Keratinocyte (primary cell): Measurements from ENCODE around the gene ADARB2. TPM values are rescaled to one million over a fixed set of nuclear protein-coding genes. Genes with fewer than 3 reads are reported as not detected.

Experiments used
- DNase-seq: peaks from one replicate; pipeline ENCODE4 v3.0.0-alpha.2; 2011; ENCODE audit warnings: low read depth, missing footprints, low spot score
- FAIRE-seq: peaks from 2 replicates; lab custom pipeline; 2011; peaks lifted over from hg19 to GRCh38; lab: Jason Lieb, UNC
- H2AFZ ChIP-seq: 2 replicates; pipeline ENCODE4 v1.6.0; 2012; ENCODE audit warnings: low read length, control low read depth, inconsistent platforms; ENCODE audit not compliant: control insufficient read depth
- H3K27ac ChIP-seq: 2 replicates; pipeline ENCODE4 v1.5.1; 2011; ENCODE audit warnings: low read length; ENCODE audit not compliant: control insufficient read depth, insufficient read depth
- H3K27me3 ChIP-seq: 3 replicates; pipeline ENCODE4 v1.6.0; 2011; ENCODE audit warnings: low read length; ENCODE audit not compliant: control insufficient read depth, insufficient read depth; ENCODE audit errors: extremely low read depth
- H3K36me3 ChIP-seq, 2 experiments: 2 replicates in 1 of 2; 3 replicates in 1 of 2; pipeline ENCODE4 v1.5.1; 2011; ENCODE audit warnings: low read length in 2 of 2, mild to moderate bottlenecking in 1 of 2; ENCODE audit not compliant: control insufficient read depth in 2 of 2, insufficient read depth in 2 of 2; ENCODE audit errors: extremely low read depth in 1 of 2
- H3K4me1 ChIP-seq: 3 replicates; pipeline ENCODE4 v1.5.1; 2011; ENCODE audit warnings: low read length; ENCODE audit not compliant: control insufficient read depth, insufficient read depth; ENCODE audit errors: extremely low read depth
- H3K4me2 ChIP-seq: 3 replicates; pipeline ENCODE4 v1.6.0; 2011; ENCODE audit warnings: low read depth, low read length; ENCODE audit not compliant: control insufficient read depth, insufficient read depth; ENCODE audit errors: extremely low read depth
- H3K4me3 ChIP-seq, 3 experiments: fragments of 200-600 bp in 1 of 3; sonication (generic) in 1 of 3; 2 replicates in 2 of 3; 3 replicates in 1 of 3; pipeline ENCODE4 v1.5.1; 2011 to 2016; ENCODE audit warnings: low read length in 3 of 3, mild to moderate bottlenecking in 3 of 3, control low read depth in 2 of 3, inconsistent platforms in 1 of 3, low read depth in 1 of 3, mixed read lengths in 1 of 3, mixed run types in 1 of 3, moderate library complexity in 1 of 3; ENCODE audit not compliant: control insufficient read depth in 2 of 3, insufficient read depth in 2 of 3; ENCODE audit errors: extremely low read depth in 1 of 3
- H3K79me2 ChIP-seq: 2 replicates; pipeline ENCODE4 v1.6.0; 2012; ENCODE audit warnings: low read length; ENCODE audit not compliant: control insufficient read depth, insufficient read depth
- H3K9ac ChIP-seq: 3 replicates; pipeline ENCODE4 v1.6.0; 2011; ENCODE audit warnings: low read length; ENCODE audit not compliant: control insufficient read depth, insufficient read depth; ENCODE audit errors: extremely low read depth
- H3K9me1 ChIP-seq: 3 replicates; pipeline ENCODE4 v1.6.0; 2011; ENCODE audit warnings: low read length; ENCODE audit not compliant: control insufficient read depth, insufficient read depth; ENCODE audit errors: extremely low read depth
- H3K9me3 ChIP-seq: 2 replicates; pipeline ENCODE4 v1.5.1; 2012; ENCODE audit warnings: low read depth, low read length; ENCODE audit not compliant: control insufficient read depth
- H4K20me1 ChIP-seq: 3 replicates; pipeline ENCODE4 v1.6.0; 2011; ENCODE audit warnings: low read length; ENCODE audit not compliant: control insufficient read depth, insufficient read depth; ENCODE audit errors: extremely low read depth
- EZH2 ChIP-seq: IDR thresholded peaks from one replicate; pipeline ENCODE4 v1.6.1; 2012; ENCODE audit warnings: inconsistent platforms, mild to moderate bottlenecking, low read length, moderate library complexity
- dilution Hi-C: fragments of 300-500 bp; cut with MboI; formaldehyde crosslinking; loops from one replicate; pipeline ENCODE4 v1.7.0; 2020; ENCODE audit warnings: low sequenced_read_pairs; ENCODE audit not compliant: extremely low pct_ligation_motif_present
- polyA plus RNA-seq, 5 experiments: library from polyadenylated mRNA; depleted of rRNA in 3 of 5; stranded (reverse) in 3 of 5; stranded (forward) in 1 of 5; unstranded in 1 of 5; fragments of >200 nt; gene quantifications; 1 replicate in 1 of 5; 2 replicates in 3 of 5; 3 replicates in 1 of 5; pipeline versions ENCODE4 v1.2.1 to v1.2.3, GENCODE V29; 2011 to 2012; ENCODE audit warnings: missing spikeins in 2 of 5, low read depth in 1 of 5, low replicate concordance in 1 of 5
- TF ChIP-seq, protein P1 (sequence below), 3 experiments: IDR thresholded peaks in 1 of 3; conservative IDR thresholded peaks in 1 of 3; optimal IDR thresholded peaks in 1 of 3; 2 replicates in 2 of 3; 3 replicates in 1 of 3; pipeline versions ENCODE3 to v1.5.1; 2011; ENCODE audit warnings: low read length in 3 of 3, mild to moderate bottlenecking in 3 of 3, moderate library complexity in 2 of 3, control low read depth in 1 of 3, inconsistent platforms in 1 of 3; ENCODE audit not compliant: insufficient read depth in 2 of 3; ENCODE audit errors: extremely low read depth in 1 of 3

ADARB2 gene
- polyA plus RNA-seq, 1 donor (not counting 4 experiments of a cell fraction or from before 2014, with no cell fraction given): not detected

DNA sequence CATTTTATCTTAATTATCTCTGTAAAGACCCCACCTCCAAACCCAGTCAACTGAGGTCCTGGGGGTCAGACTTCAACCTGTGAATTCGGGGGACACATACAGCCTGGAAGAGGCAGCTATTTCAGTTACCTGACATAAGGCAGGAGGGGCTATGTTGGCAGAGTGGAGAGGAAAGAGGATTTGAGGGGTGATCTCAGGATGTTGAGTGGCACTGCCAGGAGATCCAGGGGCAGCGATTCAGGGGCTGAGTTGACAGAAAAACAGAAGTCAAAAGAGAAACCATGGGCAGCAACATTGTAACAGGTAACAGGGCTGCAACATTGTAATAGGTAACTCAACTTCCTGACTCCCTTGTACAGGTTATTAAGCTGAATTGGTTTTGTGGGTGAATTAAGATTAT is 162.6 kb downstream of the ADARB2 start:
- DNase-seq (no peak), FAIRE-seq (no peak)
- Histone ChIP-seq H3K4me1 (no peaks in the 10 kb centered on the region), H3K4me3 (no peak overlapping the region), H3K27me3 (no peaks in the 10 kb centered on the region), H3K9ac (no peak overlapping the region), H3K9me1 (no peaks in the 10 kb centered on the region), H3K4me2 (no peak overlapping the region), H3K79me2 (no peaks in the 10 kb centered on the region), H3K36me3 (no peaks in the 10 kb centered on the region), H3K27ac (no peak overlapping the region), H4K20me1 (no peaks in the 10 kb centered on the region), H2AFZ (no peak overlapping the region), H3K9me3 (peaks cover 11% of the 10 kb centered on the region)
- dilution Hi-C loops: no loop called here
- TF ChIP-seq EZH2: no peak
- TF ChIP-seq, protein P1, sequence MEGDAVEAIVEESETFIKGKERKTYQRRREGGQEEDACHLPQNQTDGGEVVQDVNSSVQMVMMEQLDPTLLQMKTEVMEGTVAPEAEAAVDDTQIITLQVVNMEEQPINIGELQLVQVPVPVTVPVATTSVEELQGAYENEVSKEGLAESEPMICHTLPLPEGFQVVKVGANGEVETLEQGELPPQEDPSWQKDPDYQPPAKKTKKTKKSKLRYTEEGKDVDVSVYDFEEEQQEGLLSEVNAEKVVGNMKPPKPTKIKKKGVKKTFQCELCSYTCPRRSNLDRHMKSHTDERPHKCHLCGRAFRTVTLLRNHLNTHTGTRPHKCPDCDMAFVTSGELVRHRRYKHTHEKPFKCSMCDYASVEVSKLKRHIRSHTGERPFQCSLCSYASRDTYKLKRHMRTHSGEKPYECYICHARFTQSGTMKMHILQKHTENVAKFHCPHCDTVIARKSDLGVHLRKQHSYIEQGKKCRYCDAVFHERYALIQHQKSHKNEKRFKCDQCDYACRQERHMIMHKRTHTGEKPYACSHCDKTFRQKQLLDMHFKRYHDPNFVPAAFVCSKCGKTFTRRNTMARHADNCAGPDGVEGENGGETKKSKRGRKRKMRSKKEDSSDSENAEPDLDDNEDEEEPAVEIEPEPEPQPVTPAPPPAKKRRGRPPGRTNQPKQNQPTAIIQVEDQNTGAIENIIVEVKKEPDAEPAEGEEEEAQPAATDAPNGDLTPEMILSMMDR (optimal IDR thresholded peaks at IDR 0.05 in 1 of 3, IDR thresholded peaks at IDR 0.05 in 1 of 3, conservative IDR thresholded peaks at IDR 0.05 in 1 of 3; ENCODE audit: extremely low read depth in 1 of 3, insufficient read depth in 2 of 3, low read length in 3 of 3): no peak

DNA sequence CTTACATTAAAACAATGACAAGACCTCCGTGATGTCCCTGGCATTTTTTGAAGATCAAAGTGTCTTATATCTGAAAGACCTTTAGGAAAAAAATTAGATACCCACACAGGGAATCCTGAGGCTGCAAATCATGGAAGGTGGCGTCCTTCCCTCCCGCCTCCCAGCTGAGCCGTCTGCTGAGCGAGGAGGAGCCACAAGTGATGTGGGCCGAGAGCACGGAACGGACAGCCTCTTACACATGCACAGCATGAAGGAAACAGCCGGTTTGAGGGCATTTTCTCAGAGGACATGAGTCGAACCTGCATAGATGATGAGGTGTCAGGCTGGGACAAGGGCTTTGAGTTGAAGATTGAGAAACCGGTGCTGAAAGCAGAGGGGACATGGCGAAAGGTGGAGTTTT is 163.3 kb downstream of the ADARB2 start:
- H3K9me1 ChIP-seq: no peaks in the 10 kb centered on the region
- DNase-seq: no peak
- H3K4me1 ChIP-seq: no peaks in the 10 kb centered on the region
- H2AFZ ChIP-seq: no peak overlapping the region
- H3K4me3 ChIP-seq: no peak overlapping the region
- no peak overlapping the region for H3K9ac ChIP-seq
- no peaks in the 10 kb centered on the region for H3K27me3 ChIP-seq
- no peak for TF ChIP-seq EZH2
- TF ChIP-seq, protein P1 (optimal IDR thresholded peaks at IDR 0.05 in 1 of 3, IDR thresholded peaks at IDR 0.05 in 1 of 3, conservative IDR thresholded peaks at IDR 0.05 in 1 of 3; ENCODE audit: extremely low read depth in 1 of 3, insufficient read depth in 2 of 3, low read length in 3 of 3): no peak
- H3K36me3 ChIP-seq: no peaks in the 10 kb centered on the region
- no peaks in the 10 kb centered on the region for H4K20me1 ChIP-seq
- no peaks in the 10 kb centered on the region for H3K79me2 ChIP-seq
- dilution Hi-C loops: no loop called here
- H3K27ac ChIP-seq: no peak overlapping the region
- no peak overlapping the region for H3K4me2 ChIP-seq
- H3K9me3 ChIP-seq: peaks cover 11% of the 10 kb centered on the region
- no peak for FAIRE-seq
